ENCODE measurements around the gene HCFC1.
A peak's percentile ranks its signal among the peaks of the same experiment; 100 is the strongest.

The HCFC1 gene

GRCh38 chrX:153973127-153974002 lies 1.7 kb upstream of the HCFC1 start:
- peak; percentile 49 for DNase-seq

DNA sequence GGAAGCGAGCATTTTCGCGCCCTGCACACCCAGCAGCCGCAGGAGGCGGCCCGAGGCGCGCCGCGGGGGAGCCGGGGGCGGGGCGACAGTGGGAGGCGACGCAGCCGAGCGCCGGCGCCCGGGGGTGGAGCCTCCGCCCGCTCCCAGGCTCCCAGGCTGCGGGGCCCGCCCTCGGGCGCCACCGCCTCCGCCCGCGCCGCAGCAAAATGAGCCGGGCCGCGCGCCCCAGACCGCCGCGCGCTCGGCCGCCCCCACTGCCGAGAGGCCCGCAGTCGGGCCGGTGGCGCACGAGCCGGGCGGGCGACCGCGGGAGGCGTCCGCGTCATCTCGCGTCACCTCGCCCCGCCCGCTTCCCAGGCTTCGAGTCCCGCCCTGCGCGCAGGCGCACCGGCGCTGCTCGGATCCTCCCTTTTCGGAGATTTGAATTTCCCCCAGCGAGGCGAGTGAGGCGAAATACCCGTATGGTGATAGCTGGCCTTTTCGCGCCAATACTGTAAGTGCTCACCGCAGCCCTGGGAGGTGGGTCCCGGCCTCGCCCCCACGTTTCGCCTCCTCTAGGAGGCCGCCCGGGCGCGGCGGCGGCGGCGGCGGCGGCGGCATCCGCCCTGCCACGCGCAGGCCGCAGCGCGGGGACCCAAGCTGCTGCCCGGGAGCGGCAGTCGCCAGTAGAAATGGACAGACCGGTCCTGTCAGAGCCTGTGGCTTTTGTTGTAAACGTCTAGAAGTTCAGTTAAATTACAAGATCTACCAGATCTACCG lies 929 bp upstream of the HCFC1 start, which contains the start of gene TMEM187:
Gene TMEM187, plus strand, starts transcription at position 387 of the 759 bp plus-strand sequence. CDS start 9,309 bp downstream, outside the sequence.
- peak; percentile 93 for DNase-seq

DNA sequence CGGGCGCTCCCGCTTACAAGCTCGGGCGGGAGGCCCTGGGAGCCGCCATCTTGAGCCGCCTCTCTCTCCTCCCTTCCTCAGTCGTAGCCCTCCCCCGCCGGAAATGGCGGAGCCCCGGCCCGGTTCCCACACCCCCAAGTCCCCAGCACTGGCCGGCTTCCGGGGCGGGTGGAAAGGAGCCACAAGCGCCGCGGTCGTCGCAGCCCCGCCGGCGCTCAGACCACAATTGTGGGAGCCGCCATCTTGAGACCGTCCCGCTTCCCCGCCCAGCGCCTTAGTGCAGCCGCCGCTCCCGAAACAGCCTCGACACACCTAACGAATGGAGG lies 531 bp downstream of the HCFC1 start:
- DNase-seq: peak; percentile 73

DNA sequence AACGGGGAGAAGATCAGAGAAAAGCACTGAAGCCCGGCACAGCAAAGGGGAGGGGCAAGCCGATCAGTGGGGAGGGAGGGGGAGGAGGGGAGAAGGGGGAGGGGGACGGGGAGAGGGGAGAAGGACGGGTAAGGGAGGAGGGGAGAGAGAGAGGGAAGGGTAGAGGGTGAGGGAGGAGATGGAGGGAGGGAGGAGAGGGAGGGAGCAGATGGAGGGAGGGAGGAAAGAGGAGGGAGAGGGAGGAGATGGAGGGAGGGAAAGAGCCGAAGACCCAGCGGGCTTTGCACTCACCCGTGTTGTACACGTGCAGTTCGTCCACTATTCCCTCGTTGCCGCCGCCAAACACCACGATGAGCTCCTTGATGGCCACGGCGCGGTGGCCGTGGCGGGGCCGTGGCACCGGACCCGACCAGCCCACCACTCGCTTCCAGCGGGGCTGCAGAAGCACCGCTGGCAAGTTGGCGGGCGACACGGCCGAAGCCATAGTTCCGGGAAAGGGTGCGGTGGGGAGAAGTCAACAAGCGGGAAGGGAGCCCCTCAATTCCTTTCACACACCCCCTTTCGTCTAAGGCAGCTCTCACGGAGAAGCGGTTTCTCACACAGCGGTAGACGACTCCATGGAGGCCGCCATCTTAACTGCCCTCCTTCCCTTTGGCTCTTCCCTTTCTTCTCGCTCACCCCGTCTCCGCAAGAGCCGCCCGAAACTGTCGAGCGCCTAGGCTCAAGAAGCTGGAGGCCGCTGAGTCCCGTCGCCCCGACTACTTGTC lies 1.1 kb downstream of the HCFC1 start:
- DNase-seq: no peak

- DNase-seq: no peak
Observed at GRCh38 chrX:153969904-153970356, 1.7 kb downstream of the HCFC1 start.

DNA sequence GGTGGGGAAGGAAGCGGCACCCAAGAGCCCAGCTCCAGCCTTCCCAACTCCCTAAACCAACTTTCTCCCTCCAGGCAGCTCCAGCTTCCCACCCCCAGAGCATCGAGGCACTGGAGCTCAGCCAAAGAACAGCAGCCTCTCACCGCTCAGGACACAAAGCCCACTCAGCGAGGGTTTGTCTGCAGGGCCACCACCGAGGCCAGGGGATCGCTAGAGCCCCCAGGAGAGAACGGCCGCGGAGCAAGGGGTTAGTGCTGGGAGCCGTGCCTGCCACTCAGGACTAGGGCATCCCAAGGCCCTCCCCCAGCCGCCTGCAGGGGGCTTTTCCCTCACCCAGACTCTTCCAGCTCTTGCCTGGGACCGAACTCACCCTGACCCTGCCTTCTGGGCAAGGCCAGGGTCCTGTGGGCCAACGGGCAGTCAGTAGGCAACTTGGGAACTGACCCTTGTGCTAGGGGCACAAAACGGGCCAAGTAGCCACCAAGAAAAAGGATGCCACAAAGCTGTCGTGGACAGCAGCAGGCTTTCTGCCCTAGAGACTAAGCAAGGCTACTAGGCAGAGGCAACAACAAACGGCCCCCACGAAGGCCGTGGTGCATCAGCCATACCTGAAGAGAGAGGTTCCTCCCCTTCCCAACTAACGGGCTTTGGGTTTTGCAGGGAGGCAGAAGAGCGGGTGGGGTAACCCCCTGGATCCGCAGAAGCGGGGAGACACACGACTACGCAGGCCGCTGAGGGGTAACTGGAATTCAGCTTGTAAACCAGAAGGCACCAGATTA lies 2.3 kb downstream of the HCFC1 start:
- DNase-seq: no peak

GRCh38 chrX:153968754-153969124 lies 2.9 kb downstream of the HCFC1 start:
- DNase-seq: no peak

DNA sequence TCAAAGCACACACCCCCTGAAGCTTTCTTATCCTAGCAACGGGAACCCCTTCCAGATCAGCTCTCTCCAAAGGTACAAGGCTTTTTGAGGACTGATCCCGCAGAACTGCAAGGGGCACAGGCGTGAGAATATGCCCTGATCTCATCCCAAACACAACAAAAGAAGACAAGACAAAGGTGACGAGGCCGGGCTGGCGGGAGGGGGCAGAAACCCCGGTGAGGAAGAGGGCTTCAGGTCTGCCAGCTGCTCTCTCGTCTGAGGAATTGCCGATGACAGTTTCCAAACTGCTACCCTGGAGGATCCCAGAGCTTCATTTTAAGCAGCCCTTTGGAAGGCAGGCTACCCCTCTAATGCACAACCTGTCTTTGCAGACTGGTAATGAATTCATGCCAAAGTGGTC lies 3.4 kb downstream of the HCFC1 start:
- DNase-seq: no peak

DNA sequence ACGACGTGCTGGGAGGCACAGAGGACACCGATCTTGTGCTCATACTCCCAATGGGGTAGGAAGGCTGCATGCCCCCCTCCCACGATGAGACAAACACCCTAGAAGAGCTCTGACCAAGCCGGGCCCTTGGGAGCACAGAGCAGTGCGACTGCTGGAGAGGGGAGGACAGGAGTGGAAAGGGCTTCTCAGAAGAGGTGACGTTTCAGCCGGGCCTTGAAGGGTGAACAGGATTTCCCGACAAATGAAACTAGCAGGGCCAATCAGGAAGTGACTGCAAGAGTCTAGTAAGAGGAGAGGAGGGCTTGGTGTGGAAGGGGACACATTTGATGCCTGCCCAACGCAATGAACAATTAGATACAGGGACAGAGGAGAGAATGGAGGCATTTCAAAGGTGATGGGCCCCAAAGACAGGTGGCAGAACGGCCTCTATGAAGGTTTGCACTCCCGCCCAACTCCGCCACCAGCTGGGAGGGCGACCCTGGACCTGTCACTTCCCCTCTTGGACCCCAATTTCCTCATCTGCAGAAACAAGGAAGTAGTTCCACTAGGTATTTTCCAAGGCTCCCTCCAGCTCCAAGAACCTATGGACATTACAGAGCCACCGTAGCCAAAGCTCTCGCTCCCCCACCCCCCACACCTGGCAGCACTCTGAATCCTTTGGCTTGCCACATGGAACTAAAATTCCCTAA lies 3.9 kb downstream of the HCFC1 start:
- DNase-seq: no peak

DNA sequence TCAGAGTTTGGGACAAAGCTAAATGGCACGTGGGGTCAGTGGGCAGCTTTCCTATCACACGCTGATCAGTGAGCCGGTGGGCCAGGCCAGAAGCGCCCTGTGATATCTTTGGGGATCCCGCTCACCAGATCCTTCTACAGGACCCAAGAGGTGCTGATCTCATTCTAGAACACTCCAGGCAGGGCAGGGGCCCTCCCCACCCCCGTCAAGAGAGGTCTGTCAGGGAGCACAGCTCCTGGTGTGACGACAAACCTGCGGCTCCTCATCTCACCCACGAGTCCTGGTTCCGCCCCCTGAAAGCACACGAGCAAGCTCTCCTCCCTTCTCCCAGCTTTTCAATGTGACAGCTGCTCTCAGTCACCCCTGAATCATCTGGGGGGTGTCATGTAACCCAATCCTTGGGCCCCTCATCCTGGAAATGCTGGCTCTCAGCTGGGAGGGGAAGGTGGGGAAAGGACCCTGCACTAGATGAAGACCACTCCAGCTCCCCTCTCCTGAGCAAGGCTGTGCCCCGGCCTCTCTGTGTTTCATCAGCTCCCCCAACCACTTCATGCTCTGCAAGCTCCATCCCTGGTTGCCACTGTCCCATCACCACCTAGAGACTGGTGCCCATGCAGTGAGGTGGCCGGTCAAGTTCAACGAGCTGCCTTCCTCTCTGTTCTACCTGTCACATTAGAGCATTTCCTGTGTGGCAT lies 4.6 kb downstream of the HCFC1 start:
- no peak for DNase-seq

GRCh38 chrX:153966283-153966688 lies 5.3 kb downstream of the HCFC1 start:
- DNase-seq: no peak

- DNase-seq: no peak
Observed at GRCh38 chrX:153965406-153965805, 6.2 kb downstream of the HCFC1 start.

DNA sequence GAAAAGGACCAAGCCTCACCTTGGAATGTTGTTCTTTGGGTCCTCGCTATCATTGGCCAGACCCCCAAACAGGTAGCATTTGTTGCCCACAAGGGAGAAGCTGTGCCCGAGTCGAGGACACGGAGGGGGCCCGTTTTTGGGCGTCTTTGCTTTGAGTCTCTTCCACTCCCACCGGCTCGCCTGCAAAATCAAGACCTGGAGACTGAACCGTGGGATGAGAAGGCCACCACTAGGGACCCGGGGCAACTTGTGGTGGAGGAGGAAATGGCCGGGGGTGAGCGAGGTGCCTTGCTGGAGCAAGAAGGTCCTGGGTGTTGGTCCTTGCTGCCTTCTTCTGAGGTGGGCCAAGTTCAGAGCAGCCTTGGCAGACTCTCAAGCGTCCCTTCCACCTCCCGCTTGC lies 7.5 kb downstream of the HCFC1 start:
- DNase-seq: no peak

- no peak for DNase-seq
Observed at GRCh38 chrX:153963546-153963945, 8.1 kb downstream of the HCFC1 start.

GRCh38 chrX:153961292-153961691 lies 10.3 kb downstream of the HCFC1 start:
- no peak for DNase-seq

- no peak for DNase-seq
Observed at GRCh38 chrX:153960786-153961185, 10.8 kb downstream of the HCFC1 start.

GRCh38 chrX:153960077-153960476 lies 11.5 kb downstream of the HCFC1 start:
- DNase-seq: no peak

DNA sequence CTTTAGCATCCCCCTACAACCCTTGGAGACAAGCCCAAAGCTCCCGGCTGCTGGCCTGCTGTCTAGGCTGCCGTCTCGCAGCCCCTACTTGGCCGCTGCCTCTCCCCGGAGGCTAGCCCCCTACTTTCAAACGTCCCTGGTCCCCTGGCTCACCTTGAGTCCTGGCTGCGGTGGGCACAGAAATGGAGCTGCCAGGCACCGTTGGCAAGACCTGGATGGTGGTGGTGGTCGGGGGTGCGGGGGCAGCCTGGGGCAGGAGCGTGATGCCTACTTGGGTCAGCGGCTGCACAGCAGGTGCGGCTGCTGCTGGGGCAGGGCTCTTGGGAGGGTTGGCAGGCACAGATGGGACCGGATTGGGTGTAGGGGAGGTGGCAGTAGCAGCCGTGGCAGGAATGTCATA lies 12.0 kb downstream of the HCFC1 start:
- no peak for DNase-seq

- no peak for DNase-seq
Observed at GRCh38 chrX:153958605-153959004, 13.0 kb downstream of the HCFC1 start.

DNA sequence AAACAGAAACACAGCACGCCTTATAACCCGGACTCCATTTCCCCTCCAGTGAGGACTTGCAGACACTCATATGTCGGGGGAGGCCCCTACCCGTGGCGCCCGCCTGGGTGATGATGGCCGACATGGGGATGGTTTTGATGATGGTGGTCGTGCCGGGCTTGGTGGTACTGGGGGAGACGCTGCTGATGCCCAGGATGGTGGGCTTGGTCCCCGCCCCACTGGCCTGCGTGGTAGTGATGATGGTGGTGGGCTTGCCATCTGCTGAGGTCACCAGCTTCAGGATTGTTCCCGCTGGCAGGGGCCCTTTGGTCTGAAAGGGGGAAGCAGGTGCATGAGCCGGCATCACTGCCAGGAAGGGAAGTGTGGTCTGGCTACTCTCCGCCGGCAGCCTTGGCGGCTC lies 14.4 kb downstream of the HCFC1 start:
- DNase-seq: no peak

Data from NCI-H1092 (cell line).